CD4-positive, alpha-beta T cell treated with Interleukin-10 for 1 hour (primary cell): ENCODE data around the gene MIER3.

Experiments used
- DNase-seq: peaks from one replicate; pipeline ENCODE4 v3.0.0-alpha.2; 2020

MIER3 gene

DNA sequence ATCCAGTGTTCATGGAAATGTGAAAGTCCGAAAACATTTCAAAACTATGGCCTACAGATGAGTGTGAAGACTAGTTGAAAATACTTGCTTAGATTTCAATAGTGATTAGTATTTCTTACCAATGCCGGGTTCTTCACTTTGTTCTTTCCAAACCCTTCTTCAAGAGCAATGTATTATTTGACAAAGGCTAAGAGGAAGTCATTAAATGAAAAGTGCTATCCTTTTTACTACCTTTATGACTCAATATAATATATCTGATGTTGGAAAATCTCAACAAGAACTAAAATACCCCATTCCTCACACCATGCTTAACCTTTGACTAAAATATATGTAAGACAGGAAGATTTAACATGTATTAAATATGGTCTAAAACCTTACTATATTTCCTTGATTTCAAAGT lies 6.7 kb upstream of the MIER3 start:
- no peak for DNase-seq

DNA sequence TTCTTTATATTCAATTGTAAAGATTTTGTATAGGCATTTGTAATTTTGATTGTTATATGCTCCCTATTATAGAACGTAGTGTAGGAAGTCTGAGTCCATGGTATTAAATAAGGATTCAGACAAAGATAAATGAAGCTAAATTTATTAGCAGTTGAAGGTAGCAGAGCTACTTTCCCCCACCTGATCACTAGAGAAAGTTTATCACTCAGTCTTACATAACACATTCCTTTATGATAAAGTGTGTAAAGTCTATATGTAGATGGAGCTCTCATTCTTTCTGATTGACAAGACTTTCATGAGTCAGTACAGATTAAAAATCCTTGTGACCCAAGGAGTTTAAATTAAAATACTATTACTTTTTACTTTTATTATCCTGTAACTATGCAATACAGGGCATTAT lies 2.3 kb upstream of the MIER3 start:
- no peak for DNase-seq

DNA sequence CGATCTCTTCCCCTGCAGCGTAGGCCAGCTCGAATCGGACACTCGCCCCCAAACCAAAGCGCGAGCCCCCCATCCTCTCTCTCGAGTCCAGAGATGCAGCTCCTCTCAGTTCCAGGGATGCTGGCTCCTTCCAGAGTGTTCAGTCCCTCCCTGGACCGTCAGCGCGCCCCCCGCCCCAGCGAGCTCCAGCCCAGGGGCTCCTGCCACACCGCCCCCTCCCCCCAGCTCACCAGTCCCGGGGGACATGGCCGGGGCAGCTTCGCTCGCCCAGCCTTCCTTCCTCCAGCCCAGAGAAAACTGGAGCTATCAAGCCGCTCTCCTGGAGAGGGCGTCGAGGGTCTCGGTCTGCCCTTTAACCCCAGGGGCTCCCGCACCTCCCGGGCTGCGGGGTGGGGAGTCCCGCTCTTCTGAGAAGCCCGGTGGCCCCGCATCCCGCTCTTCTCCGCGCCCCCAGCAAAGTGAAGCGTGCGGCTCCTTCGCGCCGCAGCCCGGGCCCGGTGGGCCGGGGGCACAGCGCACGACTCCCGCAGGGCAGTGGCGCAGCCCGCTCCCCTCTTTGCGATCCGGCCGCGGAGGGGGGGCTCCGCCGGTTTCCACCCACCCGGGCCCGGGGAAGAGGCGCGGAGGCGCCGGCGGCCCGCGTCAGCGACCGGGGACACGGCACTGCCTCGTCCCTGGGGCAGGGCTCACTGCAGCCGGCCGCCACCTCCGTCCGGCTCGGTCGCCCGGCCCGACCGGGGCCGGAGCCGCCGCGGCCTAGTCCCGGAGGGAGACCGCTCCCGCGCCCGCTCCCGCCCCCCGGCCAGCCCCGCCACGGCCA lies 587 bp downstream of the MIER3 start:
- DNase-seq, result peak; percentile 19

DNA sequence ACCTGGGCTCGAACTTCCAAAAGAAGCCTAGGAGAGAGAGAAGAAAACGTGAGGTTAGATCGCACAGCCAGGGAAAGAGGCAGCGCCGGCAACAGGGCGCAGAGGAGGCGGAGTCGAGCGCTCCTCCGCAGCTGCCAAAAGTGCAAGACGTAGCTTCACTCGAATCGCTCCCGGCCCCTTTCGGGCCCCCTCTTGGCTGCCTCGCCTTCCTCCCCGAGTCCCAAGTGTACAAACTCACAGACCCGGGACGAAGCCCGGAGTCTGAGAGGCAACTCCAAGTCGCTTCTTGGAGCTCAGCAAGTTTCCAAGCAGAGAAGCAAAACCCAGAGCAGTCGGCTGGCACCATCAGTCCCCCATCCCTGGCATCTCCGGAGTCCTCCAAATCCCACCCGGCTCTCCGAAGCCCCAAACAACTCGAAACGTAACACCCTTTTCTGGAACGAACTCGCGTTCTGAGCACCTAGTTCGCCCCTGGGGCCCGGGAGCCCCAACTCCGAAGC lies 1.2 kb downstream of the MIER3 start:
- peak; percentile 44 for DNase-seq

DNA sequence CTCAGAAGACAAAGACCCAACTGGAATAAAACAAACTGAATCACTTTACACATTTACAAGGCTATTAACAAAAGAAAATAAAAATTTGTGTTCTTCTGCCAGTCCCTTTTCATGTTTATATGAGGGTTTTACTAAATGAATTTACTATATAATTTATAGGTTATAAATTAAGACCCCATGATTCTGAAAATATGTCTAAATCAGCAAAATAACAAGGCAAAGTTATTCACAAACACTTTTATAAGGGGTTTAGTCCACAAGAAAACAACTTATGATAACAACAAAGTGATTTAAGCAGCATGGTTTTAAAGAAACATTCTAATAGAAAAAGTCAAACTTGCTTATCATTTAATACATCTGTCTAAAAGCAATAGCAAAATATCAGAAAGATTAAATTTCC lies 4.9 kb downstream of the MIER3 start:
- no peak for DNase-seq

DNA sequence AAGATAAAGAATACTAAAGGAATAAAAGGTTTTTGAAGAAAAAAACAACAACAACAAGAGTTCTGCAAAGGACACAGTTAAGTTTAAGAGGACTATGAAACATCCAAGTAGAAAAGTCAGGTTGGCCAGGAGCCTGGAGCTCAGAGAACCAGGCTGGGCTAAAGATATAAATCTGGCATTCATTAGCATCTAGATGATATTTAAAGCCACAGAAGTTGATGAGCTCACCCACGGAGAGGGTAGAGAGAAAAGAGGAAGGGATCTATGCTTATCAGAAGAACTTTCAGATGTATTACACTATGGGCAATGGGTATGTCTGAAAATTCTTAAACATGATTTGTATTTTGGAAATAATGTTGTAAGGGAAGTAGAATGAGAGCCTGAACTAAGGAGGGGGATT lies 9.9 kb downstream of the MIER3 start:
- DNase-seq, result no peak

DNA sequence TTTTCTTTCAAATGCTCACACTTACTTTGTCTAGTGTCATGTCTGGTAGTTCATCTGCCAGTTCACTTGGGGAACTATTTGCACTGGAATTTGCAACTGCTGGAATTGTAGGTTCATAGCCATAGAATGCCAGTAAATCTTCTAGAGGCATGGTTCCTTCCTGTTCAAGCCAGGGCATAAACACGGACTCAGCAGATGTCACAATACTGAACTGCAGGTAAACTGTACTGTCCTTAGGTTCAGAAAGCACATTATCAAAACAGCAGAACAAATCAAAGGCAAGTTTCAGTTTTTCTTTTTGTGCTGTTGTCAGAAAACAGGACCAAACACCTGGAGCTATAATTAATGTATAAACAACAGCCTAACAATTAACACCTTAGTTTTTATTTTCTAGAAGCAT lies 13.1 kb downstream of the MIER3 start:
- no peak for DNase-seq

DNA sequence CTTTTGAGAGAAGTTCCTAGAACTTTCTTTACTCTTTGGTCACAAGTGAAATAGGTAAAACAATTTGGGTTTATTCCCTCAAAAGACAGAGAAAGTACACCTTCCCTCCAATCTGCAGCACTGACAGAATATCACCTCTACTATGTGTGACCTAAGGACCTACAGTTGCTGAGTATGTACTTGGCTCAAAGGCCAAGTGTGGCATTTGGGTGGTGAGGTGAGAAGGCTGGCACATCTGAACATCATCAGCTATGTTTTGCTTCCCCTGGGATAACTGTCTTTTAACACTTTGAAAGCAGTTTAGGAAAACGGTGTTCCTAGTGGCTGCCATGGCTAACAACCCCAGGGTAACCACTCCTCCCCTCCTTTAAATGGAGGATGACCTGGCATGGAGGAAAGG lies 17.6 kb downstream of the MIER3 start:
- no peak for DNase-seq

DNA sequence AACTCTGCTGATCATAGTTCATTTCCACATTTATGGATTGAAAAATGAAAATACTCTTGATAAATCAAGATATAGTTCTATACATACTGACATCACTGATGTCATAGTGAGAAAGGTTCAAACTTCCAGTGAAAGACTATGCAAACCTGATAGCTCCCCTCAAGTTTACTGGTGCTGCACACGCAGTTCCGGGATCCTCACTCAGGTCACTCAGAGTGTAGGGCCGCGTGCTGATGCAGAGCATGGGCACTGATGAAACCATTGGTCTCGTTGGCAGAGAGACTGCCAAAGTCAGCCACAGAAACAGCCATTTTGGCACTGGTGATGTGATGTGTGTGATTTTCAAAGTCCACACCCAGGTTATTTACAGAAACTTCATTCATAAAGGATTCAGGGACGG lies 29.0 kb downstream of the MIER3 start:
- no peak for DNase-seq

DNA sequence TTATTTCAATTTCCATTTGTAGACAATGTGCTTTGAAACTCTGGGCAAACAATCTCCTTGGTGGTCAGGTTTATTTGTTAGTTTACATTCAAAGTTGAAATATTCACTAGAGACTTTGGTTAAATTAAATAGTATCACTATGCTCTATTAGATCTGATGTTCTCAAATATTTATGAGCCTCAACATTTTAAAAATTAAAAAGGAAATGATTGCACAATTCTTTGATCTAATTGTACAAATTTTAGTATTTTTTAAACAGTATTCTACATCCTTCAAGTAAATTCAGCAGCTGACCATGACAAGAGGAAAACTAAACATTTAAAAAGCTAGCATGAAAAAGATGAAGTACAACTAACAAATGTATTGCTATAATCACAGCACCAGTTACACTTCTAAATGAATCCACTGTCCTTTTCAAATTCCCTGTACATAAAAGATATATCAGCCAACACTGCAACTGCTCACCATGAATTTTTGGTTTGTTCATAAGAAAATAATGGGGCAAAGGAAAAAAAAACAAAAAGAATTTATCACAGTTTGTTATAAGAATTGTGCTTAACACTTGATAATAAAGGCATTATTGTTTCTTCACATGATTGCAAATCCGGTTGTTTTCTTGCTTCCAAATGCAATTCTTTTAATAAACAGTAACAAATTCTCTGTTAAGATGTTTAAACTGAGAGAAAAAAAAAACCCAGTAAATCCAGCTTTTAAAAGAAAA lies 31.8 kb downstream of the MIER3 start:
- no peak for DNase-seq

DNA sequence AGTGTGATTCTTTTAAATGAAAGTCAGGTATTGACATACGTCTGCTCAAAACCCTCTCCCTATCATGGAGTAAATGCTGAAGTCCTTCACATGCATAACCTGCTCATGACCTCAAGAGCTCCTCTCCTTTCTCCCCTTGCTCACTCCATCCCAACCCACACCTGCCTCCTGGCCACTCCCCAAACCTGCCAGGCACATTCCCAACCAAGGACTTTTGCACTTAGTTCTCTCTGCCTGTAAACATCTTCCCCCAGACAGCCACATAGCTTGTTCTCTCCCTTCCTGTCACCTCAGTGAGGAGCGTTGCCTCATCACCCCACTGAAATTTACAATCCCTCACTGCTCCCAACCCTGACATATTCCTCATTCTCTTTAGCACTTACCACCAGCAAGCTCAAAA lies 33.9 kb downstream of the MIER3 start:
- no peak for DNase-seq

DNA sequence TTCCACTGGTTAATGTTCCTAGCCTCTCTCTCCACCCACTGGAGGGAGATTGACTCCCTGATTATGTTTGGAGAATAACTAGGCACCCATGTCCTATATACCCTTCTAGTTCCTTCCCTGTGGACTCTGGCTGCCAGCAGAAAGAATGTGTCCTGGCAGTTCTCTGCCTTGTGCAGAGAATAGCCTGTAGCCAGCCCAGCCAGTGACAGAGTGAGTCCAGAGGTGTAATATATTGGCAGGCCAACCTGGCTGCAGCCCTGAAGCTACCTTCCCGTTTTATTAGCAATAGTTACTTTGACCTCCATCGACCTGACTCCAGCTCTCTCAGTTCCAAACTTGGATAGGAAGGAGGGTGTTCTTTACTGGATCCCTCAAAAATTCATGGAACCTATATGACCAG lies 34.4 kb downstream of the MIER3 start:
- no peak for DNase-seq

DNA sequence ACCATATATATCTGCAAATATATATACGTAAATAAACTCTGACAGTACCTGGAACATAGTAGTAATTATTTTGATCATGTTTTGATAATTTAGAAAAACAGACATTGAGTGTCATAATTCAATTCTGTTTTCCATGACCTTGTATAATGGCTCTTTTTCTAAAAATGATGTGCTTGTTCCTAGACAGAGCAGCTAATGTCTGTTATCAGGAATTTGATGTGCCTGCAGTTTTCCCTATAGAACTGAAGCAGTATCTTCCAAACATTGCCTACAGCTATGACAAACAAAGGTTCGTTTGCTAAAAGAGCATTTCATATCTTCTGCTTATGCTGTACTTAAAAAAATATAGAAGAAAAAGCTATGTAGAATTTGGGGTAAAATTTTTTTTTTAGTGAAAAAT lies 37.2 kb downstream of the MIER3 start:
- DNase-seq, result no peak

DNA sequence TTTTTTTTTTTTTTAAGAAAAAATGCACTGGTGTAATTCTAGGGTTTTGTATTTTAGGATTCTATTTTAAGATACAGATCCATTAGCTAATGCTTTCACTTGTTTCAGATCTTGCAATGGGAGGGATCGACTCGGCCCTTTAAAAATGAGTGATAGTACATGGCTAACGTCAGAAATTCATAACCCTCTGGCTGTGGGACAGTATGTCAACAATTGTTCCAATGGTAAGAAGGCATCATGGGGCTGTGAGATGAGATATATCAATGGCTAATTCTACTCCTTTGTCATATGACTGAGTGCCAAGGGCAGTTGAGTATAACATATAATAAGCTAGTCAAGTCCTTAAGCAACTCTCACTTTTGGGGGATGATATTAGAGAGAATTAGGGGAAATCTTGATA lies 38.2 kb downstream of the MIER3 start:
- DNase-seq, result no peak

DNA sequence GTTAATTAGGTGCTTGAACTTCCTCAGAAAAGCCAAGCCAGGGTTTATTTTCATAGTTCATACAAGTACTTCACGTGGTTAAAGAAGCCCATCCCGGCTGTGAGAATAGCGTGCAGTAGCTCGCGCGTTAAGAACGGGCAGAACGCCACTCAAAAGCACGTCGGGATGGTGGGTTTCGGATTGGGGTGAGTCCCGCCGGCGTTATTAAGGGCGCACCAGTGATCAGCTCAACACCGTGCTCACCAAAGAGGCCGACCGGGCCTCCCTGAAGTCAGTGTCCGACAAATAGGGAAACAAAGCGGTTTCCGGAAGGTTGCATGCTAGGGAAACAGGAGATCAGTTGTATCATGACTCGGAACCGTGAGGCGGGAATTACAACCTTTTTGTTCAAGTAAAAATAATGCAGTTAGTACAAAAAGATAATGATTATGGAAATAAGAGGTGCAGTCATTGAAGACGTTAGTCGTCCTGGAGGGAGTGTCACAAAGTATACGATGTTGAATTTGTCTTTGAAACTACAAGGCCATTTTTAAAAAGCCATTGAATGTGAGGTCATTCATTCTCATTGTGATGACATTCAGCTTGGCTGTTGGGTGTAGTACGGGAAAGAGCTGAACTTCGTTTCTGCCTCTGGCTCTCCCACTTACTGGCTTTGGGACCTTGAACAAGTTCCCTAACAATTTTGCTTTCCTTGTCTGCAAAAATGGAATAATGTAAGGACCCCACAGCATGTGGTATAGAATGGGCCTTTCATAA lies 41.5 kb downstream of the MIER3 start:
- no peak for DNase-seq

DNA sequence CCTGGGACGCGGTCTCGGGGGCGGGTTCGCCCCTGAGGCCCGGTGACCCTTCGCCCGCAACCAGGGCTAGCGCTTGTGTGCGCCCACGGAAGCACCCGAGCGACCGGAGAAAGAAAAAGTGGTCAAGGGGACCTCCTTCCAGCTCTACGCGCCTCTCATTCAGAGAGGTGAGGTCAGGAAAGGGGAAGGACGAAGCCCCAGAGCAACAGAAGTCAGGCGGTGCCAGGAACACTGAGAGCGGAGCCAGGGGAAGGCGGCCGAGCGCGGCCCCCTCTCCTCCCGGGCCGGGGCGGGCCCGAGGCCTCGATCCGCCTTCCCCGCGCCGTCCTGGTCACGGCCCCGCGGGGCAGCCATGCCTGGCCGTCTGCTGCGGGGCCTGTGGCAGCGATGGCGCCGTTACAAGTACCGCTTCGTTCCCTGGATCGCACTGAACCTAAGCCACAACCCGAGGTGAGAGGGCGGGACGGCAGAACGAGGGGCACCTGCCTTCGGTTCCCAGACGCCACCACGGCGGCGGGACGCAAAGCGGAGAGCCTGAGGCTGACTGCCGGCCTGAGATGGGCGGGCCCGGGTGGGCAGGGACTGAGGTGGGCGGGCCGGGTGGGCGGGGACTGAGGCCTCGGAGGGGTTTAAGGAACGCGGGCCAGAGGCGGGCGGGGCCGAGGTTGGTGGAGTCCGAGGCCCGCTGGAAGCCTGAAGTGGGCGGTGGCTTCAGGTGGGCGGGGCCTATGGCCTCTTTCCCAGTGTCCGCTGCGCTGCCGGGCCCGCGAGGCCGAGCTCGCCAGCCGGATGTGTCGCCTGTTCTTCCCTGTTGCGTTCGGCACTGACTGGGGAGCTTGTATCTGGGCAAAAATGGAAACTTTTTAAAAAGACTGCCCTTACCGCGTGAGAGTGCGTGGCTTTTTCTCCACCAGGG lies 42.4 kb downstream of the MIER3 start, which contains the start of gene SETD9:
Gene SETD9 (plus strand): TSS at position 303 of the 916 bp plus-strand sequence. CDS start 50 bp downstream, at position 353.
- DNase-seq, result peak; percentile 90

DNA sequence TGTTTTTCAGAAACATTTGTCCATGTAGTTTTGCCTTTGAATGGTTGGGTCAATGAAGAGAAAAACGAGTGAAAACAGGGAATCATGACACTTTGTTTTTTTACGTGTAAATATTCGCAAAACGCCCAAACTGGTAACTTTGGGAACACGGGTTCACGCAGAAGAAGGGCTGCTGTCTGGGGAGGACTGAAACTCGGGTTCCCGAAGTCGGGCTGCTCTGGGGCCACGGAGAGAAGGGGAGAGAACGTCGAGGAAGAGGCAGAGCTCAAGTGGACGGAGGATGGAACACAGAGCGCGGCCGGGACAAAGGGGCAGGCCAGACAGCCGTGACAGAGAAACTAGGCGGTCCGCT lies 43.0 kb downstream of the MIER3 start:
- no peak for DNase-seq

DNA sequence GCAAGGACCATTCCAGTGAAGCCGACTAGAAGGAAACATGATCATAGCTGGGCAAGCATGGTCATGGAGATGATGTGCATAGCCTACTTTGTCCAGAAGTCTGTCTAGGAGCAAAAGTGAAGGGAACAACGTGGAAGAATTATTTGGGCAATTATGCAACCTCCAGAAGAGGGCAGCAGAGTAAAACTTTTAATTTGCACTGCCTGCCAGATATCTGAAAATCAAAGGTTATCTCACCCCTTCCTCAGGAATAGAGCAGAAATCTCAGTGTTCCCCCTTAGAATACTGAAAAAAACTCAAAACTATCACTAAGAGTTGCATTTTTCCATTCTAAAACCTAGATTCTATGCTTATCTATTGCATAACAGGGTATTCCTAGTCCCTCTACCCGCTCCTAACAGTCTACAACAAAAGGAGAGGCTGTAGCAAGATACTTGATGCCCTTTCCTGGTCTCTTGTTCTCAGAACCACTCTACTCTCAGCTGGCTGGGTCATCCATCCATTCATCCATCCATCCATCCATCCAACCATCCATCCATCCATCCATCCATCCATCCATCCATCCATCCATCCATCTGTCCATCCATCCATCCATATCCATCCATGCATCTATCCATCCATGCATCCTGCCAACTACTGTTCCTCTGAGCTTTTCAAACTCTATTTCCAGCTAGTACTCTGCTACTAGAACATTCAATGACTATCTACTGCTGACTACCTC lies 50.9 kb downstream of the MIER3 start:
- peak; percentile 70 for DNase-seq

DNA sequence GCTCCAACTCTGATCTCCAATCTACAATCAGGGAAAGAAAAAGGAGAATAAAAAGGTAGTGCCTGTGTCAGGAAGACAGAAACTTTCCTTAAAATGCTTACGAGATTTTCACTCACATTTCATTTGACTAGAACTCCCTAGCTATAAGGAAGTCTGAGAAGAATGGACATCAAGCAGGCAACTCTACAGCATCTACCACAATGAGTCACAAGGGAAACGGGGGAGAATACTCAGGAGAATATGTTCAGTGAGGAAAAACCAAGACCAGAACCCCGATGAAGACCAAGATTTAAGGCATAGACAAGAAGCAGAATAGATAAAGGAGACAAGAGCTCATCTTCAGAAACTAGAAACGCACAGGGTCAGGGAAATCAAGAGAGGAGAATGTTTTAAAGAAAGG lies 51.5 kb downstream of the MIER3 start:
- DNase-seq, result no peak

DNA sequence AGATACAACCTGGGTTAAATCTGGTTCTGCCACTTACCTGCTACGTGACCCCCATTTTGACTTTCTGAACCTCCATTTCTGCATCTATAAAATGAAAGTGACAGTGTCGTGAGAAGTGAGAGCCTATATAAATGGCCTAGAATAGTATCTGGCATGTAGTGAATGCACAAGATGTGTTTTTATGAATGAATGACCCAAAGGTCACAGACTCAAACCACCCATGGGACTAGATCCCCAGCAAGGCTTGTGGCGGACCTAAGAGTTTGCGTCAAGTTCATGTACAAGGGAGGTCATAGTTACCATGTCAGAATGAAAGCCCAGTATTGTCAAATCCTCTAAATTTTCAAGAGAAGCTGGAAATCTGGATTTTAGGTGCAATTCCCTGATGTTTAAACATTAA lies 53.7 kb downstream of the MIER3 start:
- DNase-seq, result no peak

DNA sequence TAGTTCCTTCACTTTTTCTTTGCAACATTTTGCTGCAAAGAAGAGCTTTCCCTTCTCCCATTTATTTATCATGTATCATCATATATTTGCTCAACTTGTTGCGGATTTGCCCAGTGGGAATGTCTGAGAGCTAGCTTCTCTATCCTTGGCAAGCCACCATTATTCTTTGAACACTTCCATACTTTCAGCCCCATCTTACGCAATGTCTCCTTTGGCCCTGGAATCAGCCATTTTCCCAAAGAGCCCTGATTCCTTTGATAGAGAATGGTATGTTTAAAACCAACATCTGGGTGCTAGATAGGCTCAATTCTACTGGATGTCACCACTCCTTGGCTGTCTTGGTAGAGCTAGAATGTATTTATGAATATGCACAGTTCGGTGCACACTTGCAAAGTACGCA lies 55.2 kb downstream of the MIER3 start:
- DNase-seq, result no peak
